GM20431 (cell line): Measurements from ENCODE around the gene TRAPPC2.
"Not testable (repeated sequence)": the region's sequence is repeated elsewhere in the genome, so short reads cannot be mapped to it uniquely, and the experiment has no call there.

Source experiments
- in situ Hi-C: fragments of 300-500 bp; cut with MseI, MboI; formaldehyde crosslinking; loops from one replicate; pipeline ENCODE4 v1.15.0; 2020; ENCODE audit warnings: low sequenced_read_pairs; ENCODE audit not compliant: unreplicated experiment

Gene TRAPPC2

DNA sequence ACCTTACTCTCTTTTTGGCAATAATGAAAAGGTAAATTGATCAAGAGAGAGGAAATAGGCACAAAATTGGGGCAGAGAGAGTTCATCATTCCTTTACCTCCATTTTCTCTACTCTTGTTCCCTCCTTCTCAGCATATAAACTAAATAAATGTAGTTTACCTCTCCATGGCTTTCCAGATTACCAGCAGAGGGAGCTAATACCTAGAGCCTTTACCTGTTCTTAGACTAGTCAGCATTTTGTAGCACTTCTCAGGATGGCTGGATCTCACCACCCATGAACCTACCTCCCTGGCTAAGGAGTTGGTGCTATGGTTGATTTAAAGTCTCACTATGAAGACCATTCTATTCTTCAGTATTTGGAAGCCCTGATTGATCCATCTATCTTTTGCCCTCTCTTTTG, 15.8 kb upstream of the TRAPPC2 start:
- in situ Hi-C loops: no loop called here

DNA sequence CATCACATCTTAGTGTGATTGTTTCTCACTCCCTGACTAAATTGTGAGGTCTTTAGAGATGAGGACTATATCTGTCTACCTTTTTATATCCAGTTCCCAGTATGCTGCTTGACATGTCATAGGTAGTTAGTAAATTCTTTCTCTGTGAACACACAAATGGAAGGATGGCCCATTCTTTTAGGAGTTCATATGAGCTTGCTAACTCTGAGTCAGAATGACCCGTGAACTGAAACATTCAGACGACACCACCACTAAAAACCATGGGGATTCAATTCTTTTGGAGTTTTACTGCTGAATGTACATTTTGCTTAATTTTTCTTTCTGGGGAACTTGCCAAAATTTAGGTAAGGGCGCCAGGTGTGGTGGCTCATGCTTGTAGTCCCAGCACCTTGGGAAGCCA, 14.1 kb upstream of the TRAPPC2 start:
- in situ Hi-C loops: no loop called here

DNA sequence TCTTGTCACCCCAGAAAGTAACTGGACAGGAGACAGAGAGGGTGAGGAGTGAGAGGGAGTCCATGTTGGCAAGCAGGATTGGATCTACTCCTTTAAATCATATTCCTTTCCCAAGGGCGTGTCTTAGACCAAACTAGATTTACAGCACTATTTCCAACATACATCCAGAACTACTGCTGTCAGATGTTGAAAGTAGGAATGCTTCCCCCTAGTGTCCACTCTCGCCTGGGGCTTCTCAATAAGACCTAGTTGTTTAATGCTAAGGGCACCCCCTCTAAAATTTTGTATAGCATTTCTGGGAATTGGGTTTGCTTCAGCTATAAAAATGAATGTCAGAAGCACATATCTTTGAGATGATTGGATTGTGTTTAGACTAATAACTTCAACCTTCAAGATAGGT, 13.4 kb upstream of the TRAPPC2 start:
- in situ Hi-C loops: no loop called here

DNA sequence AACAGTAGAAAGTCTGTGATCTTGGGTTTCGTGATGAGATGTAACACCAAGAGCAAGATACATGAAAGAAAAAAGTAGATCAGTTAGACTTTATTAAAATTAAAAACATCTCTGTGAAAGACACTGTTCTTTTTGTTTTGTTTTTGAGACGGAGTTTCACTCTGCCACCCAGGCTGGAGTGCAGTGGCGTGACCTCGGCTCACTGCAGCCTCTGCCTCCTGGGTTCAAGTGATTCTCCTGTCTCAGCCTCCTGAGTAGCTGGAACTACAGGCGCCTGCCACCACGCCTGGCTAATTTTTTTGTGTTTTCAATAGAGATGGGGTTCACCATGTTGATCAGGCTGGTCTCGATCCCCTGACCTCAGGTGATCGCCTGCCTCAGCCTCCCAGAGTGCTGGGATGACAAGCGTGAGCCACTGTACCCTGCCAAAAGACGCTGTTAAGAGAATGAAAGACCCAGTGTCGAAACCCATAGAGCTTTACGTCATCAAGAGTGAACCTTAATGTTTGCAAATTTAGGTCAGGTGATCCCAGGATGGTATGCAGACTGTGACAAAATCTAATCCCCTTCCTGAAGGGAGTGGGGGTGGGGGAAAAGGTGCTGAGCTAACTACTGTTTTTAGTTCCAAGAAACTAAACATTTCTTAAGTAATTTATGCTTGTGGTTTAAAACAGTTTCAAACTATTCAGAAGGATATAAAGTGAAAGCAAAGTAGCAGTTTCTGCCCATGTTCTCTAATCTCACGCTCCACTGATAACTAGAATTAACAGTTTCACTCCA, 8.2 kb upstream of the TRAPPC2 start:
- in situ Hi-C loops: no loop called here

DNA sequence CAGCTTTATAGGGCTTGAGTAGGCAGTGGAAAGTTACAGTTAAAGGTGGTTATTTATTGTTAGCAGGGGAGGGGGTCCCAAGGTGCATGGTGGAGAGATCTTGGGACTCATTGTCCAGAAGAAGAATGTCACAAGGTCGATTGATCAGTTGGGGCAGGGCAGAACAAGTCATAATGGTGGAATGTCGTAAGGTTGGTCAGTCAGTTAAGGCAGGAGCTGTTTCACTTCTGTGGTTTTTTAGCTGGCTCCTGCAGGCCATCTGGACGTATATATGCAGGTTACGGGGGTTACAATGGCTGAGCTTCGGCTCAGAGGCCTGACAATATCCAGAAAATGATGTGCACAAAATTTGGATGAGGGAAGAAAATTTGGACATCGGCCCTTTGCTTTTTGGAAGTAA, 7.3 kb upstream of the TRAPPC2 start:
- in situ Hi-C loops: no loop called here

DNA sequence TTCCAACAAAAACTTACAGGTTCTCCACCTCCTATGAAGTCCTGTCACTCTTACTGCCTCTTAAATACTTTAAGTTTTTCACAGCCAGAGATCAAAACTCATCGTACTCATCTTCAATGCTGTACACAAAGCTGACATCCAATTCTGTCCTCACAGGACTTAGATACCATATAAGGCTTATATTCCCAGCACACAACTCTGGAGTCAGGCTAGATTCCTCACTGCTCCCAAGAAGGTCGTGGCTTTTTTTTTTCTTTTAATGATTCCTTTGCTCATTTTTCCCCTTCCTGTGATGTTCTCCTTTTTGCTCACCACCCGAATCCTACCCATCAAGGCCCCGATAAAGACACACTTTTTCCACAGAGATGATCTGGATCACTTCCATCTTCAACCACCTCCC, 914 bp downstream of the TRAPPC2 start:
- in situ Hi-C loops: no loop called here

DNA sequence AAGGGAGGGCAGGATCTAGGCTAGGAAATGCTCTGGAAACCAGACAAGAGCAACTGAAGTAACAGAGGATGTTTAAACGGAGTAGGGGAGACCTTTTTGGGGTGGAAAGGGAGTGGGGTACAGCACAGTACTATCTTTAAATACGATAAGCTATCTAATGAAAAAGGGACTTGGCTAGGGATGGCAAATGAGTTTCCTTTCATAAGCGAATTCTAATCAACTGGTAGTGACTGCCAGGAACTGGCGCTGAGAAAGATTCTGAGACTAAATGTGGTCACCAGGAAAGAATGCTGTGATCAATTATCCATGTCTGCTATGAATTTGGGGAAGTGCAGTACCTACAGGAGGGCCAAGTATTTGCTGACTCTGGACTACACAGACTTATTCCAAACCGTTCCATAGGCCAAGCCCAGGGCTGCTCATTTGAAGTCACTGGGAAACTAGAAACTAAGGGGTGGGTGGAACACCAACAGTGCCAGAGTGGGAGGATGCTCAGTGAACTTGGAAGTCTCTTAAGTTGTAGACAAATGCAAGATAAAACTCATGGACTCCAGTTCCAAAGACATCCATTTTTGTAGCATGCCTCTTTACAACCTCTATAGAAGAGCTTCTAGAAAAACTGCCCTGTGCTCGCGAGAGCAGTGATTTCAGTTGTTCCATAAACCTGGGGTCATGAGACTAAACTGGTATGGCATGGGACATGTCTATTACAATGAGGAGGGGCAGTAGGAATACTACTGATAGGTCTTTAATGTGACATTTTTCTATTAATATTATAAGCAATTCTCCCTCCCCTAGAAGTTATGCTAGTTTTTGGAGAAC, 2.0 kb downstream of the TRAPPC2 start:
- in situ Hi-C loops: no loop called here

DNA sequence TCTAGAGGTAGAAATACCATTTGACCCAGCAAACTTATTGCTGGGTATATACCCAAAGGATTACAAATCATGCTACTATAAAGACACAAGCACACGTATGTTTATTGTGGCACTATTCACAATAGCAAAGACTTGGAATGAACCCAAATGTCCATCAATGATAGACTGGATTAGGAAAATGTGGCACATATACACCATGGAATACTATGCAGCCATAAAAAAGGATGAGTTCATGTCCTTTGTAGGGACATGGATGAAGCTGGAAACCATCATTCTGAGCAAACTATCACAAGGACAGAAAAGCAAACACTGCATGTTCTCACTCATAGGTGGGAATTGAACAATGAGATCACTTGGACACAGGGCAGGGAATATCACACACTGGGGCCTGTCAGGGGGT, 3.9 kb downstream of the TRAPPC2 start:
- in situ Hi-C loops: not testable (repeated sequence)

DNA sequence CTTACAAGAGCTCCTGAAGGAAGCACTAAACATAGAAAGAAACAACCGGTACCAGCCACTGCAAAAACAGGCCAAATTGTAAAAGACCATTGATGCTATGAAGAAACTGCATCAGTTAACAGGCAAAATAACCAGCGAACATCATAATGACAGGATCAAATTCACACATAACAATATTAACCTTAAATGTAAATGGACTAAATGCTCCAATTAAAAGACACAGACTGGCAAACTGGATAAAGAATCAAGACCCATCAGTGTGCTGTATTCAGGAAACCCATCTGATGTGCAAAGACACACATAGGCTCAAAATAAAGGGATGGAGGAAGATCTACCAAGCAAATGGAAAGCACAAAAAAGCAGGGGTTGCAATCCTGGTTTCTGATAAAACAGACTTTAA, 7.8 kb downstream of the TRAPPC2 start:
- in situ Hi-C loops: not testable (repeated sequence)

DNA sequence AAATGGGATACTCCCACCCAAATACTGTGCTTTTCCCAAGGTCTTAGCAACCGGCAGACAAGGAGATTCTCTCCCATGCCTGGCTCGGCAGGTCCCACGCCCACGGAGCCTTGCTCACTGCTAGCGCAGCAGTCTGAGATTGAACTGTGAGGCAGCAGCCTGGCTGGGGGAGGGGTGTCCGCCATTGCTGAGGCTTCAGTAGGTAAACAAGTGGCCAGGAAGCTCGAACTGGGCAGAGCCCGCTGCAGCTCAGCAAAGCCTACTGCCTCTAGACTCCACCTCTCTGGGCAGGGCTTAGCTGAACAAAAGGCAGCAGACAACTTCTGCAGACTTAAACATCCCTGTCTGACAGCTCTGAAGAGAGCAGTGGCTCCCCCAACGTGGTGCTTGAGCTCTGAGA, 9.5 kb downstream of the TRAPPC2 start:
- in situ Hi-C loops: not testable (repeated sequence)

DNA sequence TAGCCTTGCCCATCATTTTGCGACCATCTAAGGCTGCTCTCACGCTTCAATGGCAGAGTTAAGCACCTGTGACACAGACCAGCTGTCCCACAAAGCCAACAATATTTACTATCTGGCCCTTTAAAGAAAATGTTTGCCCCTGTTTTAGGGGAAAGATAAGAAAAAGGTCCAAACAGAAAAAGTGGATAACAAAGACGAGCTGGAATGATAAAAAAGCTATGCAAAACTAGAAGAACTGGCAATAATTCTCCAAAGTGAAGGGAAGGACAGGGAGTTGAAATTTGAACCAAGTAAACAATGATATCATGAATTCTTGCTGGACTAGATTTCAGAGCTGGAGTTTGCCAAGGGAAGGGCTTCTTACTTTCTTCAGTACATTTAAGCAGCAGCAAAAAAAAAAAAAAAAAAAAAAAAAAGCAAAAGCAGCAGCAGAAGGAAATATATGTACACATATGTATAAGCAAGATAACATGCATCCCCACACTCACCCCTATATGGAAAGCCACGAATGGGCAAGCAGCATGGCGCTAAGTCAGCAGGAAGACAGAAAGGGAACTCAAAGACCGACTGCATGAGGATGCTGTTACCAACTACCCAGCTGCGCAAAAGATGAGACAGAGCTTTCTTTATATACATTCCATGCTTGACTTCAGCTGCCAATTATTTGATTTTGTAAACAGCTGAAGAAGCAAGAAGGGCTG, 12.5 kb downstream of the TRAPPC2 start:
- in situ Hi-C loops: no loop called here

DNA sequence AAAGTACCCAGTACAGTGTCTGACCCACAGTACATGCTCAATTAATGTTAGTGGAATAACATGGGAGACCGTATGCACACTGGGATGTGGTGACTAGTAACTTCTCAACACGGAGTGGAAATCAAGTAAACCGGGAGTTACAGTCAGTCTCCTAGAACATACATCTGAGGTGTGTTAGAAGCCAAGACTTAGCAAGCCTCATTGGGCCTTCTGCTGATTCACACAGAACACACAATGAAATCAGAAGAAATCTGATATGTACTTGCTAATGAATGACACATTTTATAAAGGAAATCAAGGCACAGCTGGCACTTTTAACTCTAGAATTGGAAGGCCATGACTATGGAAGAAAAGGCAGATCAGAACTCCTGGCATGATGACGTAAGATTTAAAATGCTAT, 13.0 kb downstream of the TRAPPC2 start:
- in situ Hi-C loops: no loop called here

DNA sequence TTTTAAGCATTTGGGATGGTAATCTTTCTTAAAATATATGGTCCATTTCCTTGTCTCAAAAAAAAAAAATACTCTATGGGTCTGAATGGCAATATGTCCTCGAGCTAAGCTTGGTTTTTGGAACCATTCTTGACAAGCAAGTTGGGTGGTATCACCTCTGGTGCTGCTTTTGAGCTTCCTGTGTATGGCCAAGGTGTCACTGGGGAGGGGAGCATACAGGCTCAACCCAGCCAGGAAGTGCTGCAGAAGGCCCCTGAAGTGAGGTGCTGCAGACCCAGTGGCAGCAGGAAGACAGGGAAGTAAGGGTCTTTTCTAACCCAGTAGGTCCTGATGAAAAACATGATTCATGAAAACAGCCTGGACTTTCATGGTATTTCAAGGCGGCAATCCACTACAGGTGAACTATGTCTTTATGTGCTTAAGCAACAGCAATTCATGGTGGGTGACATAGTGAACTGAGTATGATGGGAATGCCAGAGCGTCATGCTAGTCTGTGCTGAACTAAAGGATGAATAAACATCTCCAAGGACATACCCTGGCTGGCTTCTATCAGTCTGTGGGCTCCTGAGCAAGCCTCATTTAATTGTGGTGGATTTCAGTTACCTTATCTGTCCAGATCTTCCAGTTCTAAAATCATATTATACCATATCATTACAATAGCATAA, 15.1 kb downstream of the TRAPPC2 start:
- in situ Hi-C loops: no loop called here

DNA sequence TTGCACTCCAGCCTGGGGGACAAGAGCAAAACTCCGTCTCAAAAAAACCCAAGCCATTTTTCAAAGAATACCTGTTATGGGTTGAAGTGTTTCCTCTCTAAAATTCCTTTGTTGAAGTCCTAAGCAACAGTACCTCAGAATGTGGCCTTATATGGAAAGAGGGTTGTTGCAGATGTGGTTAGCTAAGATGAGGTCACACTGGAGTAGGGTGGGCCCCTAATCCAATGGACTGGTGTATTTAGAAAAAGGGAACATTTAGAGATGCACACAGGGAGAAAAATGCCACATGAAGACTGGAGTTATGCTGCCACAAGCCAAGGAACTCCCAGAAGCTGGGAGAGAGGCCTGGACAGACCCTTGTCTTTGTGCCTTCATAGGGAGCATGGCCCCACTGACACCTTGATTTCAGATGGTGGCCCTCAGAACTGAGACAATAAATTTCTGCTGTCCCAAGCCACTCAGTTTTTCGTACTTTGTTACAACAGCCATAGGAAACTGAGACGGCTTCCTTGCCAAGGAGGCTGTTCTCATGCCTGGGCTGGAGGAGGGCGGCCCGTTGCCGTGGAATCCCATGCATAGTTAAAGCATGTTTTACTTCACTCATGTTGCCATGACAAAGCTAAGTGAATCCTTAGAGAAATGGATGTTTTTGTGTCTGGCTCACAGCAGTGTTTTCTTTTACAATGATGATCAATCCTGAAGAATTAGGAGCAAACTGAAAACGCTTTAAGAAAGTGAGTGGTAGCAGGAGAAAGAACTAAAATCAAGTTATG, 16.5 kb downstream of the TRAPPC2 start:
- in situ Hi-C loops: no loop called here

DNA sequence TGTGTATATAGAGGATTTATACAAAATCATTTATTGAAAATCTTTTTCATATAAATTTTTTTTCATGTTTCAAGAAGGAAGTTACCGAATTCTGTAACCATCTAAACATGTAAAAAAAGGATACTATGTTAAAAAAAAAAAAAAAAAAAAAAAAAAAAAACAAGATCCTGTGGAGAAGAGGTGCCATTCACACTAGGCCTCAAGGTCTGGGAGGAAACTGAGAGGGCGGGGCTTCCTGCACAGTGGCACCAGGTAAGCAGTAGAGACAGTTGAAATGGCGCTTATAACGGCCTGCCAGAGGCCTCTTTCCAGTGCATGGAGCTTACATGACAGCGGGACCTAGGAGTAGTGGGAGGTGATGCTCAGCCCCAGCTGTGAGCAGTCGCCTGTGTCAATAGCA, 17.5 kb downstream of the TRAPPC2 start:
- in situ Hi-C loops: no loop called here

DNA sequence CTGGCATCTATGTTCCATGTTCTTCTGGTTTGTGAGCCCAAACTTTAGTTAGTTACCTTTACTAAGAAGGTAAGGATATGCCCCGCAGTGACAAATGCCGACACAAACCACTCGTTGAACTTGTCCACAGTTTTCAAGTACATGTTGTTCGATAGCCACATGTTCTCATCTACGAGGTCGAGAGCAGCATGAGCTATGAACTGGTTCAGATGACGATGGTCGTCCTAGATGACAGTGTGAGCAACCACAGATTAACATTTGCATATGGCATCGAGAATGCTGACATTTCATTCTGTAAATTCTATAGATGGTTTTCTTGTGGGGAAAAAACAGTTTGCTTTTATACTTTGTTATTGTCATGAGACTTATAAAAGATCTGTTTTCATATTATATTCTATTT, 18.0 kb downstream of the TRAPPC2 start:
- in situ Hi-C loops: no loop called here

DNA sequence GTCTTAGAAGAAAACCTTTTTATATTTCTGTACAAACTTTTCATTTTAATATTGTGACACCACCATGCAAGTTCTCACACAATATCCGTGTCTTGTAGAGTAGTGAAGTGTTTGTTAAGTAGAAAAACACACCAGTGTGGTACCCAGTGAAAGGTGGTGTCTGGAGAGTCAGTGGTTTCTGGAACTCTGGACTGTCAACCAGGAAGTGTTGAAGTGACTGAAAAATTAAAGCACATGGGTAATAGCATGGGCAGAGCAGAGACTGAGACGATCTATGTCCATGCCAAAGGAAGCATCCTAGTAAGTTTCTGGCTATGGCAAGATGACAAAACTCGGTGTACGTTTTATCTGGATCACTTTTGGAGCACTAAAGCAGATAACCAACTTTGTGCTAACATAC, 23.3 kb downstream of the TRAPPC2 start:
- in situ Hi-C loops: no loop called here

DNA sequence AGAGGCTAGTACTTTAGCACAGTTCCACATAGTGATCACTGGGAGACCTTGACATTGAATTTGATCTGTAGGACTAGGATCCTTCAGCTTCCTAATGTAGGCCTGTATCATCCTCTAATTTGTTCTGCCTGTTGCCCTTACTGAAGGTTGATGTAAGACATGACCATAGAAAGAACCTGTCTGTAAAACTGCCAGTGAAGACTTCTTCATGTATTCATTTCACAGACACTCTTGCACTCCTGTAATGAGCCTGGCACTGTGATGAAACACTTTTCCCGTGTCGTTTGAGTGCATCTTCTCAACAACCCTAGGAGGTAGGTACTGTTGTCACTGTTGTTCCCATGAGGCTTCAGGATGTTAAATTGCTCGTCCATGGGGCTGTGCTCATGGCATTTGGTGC, 30.8 kb downstream of the TRAPPC2 start:
- in situ Hi-C loops: no loop called here

DNA sequence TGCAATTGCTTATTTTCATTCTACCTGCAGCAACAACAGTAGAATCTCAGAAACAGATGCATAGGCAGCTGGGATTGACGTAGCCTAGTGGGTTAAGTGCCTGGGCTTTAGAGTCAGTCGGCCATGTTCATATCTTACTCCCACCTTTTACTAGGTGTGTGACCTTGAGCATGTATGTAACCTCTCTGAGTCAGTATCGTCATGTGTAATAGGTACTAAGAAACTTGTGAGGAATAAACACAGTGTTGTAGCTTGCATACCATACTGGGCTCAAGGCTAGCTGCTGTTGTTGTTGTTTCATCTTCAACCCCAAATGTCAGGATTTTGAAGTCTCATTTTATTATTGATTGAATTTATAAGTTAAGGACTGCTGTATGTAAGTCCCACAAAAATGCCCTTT, 31.3 kb downstream of the TRAPPC2 start:
- in situ Hi-C loops: no loop called here
